OCI-LY1 (cell line): Measurements from ENCODE around the gene AKT3.

ENCODE experiments used
- CTCF ChIP-seq: fragments of 200-600 bp; sonication (generic), shearing (Covaris generic); IDR thresholded peaks from 2 replicates; pipeline ENCODE4 v1.5.1; 2017; ENCODE audit warnings: mild to moderate bottlenecking, antibody characterized with exemption, low read length, moderate library complexity, mixed read lengths
- EZH2 ChIP-seq: fragments of 200-600 bp; sonication (generic), shearing (Covaris generic); IDR thresholded peaks from 2 replicates; pipeline ENCODE4 v1.8.0; 2017; ENCODE audit warnings: borderline replicate concordance, mixed run types, mild to moderate bottlenecking, antibody characterized with exemption, low read length, moderate library complexity, mixed read lengths

GRCh38 chr1:243686159-243686558, 163.9 kb downstream of the AKT3 start:
- TF ChIP-seq CTCF (no peak), EZH2 (no peak)
